ENCODE results near the gene ZNF774.

DNA sequence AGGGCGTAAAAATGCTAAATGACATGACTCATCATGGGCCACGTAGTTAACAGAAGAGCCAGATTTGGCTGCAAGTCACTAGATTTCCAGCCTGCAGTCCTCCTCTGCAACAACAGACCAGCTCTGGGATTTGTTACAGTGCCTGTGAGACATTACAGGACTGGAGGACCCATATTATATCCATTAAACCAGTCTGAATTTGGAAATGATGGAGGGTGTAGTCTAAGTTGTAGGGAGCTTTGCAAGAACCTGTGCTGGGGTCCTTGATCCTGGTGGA lies 10.8 kb downstream of the ZNF774 start:
- TF ChIP-seq POLR2AphosphoS5 (IDR thresholded peaks at IDR 0.05; ENCODE audit: low read depth, low read length) = no peak
- TF ChIP-seq, protein P1, sequence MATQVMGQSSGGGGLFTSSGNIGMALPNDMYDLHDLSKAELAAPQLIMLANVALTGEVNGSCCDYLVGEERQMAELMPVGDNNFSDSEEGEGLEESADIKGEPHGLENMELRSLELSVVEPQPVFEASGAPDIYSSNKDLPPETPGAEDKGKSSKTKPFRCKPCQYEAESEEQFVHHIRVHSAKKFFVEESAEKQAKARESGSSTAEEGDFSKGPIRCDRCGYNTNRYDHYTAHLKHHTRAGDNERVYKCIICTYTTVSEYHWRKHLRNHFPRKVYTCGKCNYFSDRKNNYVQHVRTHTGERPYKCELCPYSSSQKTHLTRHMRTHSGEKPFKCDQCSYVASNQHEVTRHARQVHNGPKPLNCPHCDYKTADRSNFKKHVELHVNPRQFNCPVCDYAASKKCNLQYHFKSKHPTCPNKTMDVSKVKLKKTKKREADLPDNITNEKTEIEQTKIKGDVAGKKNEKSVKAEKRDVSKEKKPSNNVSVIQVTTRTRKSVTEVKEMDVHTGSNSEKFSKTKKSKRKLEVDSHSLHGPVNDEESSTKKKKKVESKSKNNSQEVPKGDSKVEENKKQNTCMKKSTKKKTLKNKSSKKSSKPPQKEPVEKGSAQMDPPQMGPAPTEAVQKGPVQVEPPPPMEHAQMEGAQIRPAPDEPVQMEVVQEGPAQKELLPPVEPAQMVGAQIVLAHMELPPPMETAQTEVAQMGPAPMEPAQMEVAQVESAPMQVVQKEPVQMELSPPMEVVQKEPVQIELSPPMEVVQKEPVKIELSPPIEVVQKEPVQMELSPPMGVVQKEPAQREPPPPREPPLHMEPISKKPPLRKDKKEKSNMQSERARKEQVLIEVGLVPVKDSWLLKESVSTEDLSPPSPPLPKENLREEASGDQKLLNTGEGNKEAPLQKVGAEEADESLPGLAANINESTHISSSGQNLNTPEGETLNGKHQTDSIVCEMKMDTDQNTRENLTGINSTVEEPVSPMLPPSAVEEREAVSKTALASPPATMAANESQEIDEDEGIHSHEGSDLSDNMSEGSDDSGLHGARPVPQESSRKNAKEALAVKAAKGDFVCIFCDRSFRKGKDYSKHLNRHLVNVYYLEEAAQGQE (IDR thresholded peaks at IDR 0.05; ENCODE audit: insufficient read depth in 1 of 2, low read depth in 2 of 2, low read length in 2 of 2) = no peak
- TF ChIP-seq SIN3A (IDR thresholded peaks at IDR 0.05; ENCODE audit: borderline replicate concordance, insufficient read depth, low read length) = no peak
- TF ChIP-seq TAF1 (IDR thresholded peaks at IDR 0.05; ENCODE audit: borderline replicate concordance, insufficient read depth, low read length) = no peak

Data from PFSK-1 (cell line).